ENCODE measurements around the gene KRTAP12-1.

GRCh38 chr21:44722731-44723130 lies 40.8 kb upstream of the KRTAP12-1 start:
- TF ChIP-seq SIN3A (IDR thresholded peaks at IDR 0.05; ENCODE audit: borderline replicate concordance, insufficient read depth, low read length) (no peak), REST (IDR thresholded peaks at IDR 0.05; ENCODE audit: insufficient read depth in 1 of 2, low read depth in 2 of 2, low read length in 2 of 2) (no peak)

All from PFSK-1 (cell line).